GM21381 (cell line): ENCODE results near the gene METTL2A.
A peak's percentile ranks its signal among the peaks of the same experiment; 100 is the strongest.
"Not testable (repeated sequence)": the region's sequence is repeated elsewhere in the genome, so short reads cannot be mapped to it uniquely, and the experiment has no call there.

Experiments used
- ATAC-seq: cut with Tn5 transposase; IDR thresholded peaks from one replicate; pipeline ENCODE4 v1.9.1; 2021; ENCODE audit warnings: mild to moderate bottlenecking, moderate library complexity; ENCODE audit not compliant: unreplicated experiment

The METTL2A gene

GRCh38 chr17:62471380-62471880 lies 47.7 kb downstream of the METTL2A start:
- ATAC-seq = not testable (repeated sequence)

- not testable (repeated sequence) for ATAC-seq
These were observed 49.6 kb downstream of the METTL2A start for GRCh38 chr17:62473030-62473982.

- ATAC-seq = not testable (repeated sequence)
These were observed 53.4 kb downstream of the METTL2A start for GRCh38 chr17:62477111-62477510.

- ATAC-seq = peak; percentile 27
These were observed 54.2 kb downstream of the METTL2A start for GRCh38 chr17:62477718-62478408.

- ATAC-seq = peak; percentile 72
These were observed 54.8 kb downstream of the METTL2A start, which contains the start of gene TLK2 for GRCh38 chr17:62478424-62478879. Gene TLK2 (plus strand): TSS chr17:62478825. CDS start chr17:62481126, 2,301 bp downstream.

GRCh38 chr17:62478880-62479638 lies 55.4 kb downstream of the METTL2A start:
- ATAC-seq = peak; percentile 32

- ATAC-seq = not testable (repeated sequence)
These were observed 56.1 kb downstream of the METTL2A start for GRCh38 chr17:62479639-62480258.

GRCh38 chr17:62482553-62482952 lies 58.9 kb downstream of the METTL2A start:
- not testable (repeated sequence) for ATAC-seq

GRCh38 chr17:62490990-62491389 lies 67.3 kb downstream of the METTL2A start:
- ATAC-seq = not testable (repeated sequence)

GRCh38 chr17:62493049-62493655 lies 69.5 kb downstream of the METTL2A start:
- ATAC-seq = not testable (repeated sequence)

GRCh38 chr17:62494073-62494472 lies 70.4 kb downstream of the METTL2A start:
- ATAC-seq = not testable (repeated sequence)

GRCh38 chr17:62496344-62496743 lies 72.6 kb downstream of the METTL2A start:
- ATAC-seq = not testable (repeated sequence)

GRCh38 chr17:62498796-62499195 lies 75.1 kb downstream of the METTL2A start:
- ATAC-seq = not testable (repeated sequence)
